GM12878 (cell line): ENCODE results near the gene DNAI2. TPM values are rescaled to one million over a fixed set of nuclear protein-coding genes. Genes with fewer than 3 reads are reported as not detected.
A peak's percentile ranks its signal among the peaks of the same experiment; 100 is the strongest.

Source experiments
- ATAC-seq: fragments of 200-7000 bp; cut with Tn5 transposase; 3 replicates; pipeline ENCODE4 v1.9.1; 2020; ENCODE audit warnings: mild to moderate bottlenecking, moderate library complexity
- BruUV-seq: library from RNA; stranded (reverse); fragments of 400-500 nt; replicated peaks from 2 replicates; lab custom pipeline; 2021; lab: Mats Ljungman, UMichigan
- CTCF ChIA-PET: fragments of 300-600 bp; sonication (Branson Sonifier 250); formaldehyde crosslinking; extraction: SDS; loops from one replicate; lab custom pipeline; 2021; ENCODE audit warnings: inconsistent platforms; lab: Yijun Ruan, JAX
- POLR2A ChIA-PET: fragments of 350-600 bp; formaldehyde crosslinking; extraction: SDS; loops from one replicate; lab custom pipeline; 2021; ENCODE audit warnings: inconsistent platforms; lab: Charles Lee
- RAD21 ChIA-PET: fragments of 300-600 bp; sonication (Branson Sonifier 250); formaldehyde crosslinking; loops from one replicate; lab custom pipeline; 2023; ENCODE audit warnings: antibody characterized with exemption; ENCODE audit not compliant: unreplicated experiment; lab: Charles Lee
- SMC1A ChIA-PET: fragments of 300-600 bp; sonication (Branson Sonifier 250); formaldehyde crosslinking; loops from one replicate; lab custom pipeline; 2023; ENCODE audit not compliant: unreplicated experiment, uncharacterized antibody; lab: Charles Lee
- DNase-seq: peaks from one replicate; pipeline ENCODE4 v3.0.0-alpha.2; 2011; ENCODE audit warnings: low read depth, low spot score
- FAIRE-seq: peaks from 3 replicates; lab custom pipeline; 2011; peaks lifted over from hg19 to GRCh38; lab: Jason Lieb, UNC
- H2AFZ ChIP-seq: 2 replicates; pipeline ENCODE4 v1.6.0; 2011; ENCODE audit warnings: low read depth, low read length, control low read depth; ENCODE audit not compliant: control insufficient read depth
- H3K27ac ChIP-seq: 2 replicates; pipeline ENCODE4 v1.5.1; 2011; ENCODE audit warnings: control low read depth; ENCODE audit not compliant: control insufficient read depth, insufficient read depth
- H3K27me3 ChIP-seq, 2 experiments: replicated peaks in 1 of 2; 2 replicates each; pipeline versions ENCODE4 v1.6.0 to v1.6.1; 2011; ENCODE audit warnings: low read length in 1 of 2; ENCODE audit not compliant: control insufficient read depth in 2 of 2, insufficient read depth in 2 of 2
- H3K36me3 ChIP-seq, 2 experiments: 2 replicates each; pipeline ENCODE4 v1.5.1; 2011; ENCODE audit warnings: low read length in 1 of 2; ENCODE audit not compliant: control insufficient read depth in 2 of 2, insufficient read depth in 2 of 2
- H3K4me1 ChIP-seq: 2 replicates; pipeline ENCODE4 v1.6.1; 2011; ENCODE audit warnings: mild to moderate bottlenecking, low read length, moderate library complexity, mixed read lengths; ENCODE audit not compliant: control insufficient read depth, insufficient read depth
- H3K4me2 ChIP-seq: 2 replicates; pipeline ENCODE4 v1.6.0; 2011; ENCODE audit warnings: control low read depth; ENCODE audit not compliant: control insufficient read depth, insufficient read depth
- H3K4me3 ChIP-seq: fragments of 200-600 bp; sonication (generic); 2 replicates; pipeline ENCODE4 v1.5.1; 2016
- H3K79me2 ChIP-seq: 2 replicates; pipeline ENCODE4 v1.6.0; 2011; ENCODE audit warnings: low read length; ENCODE audit not compliant: control insufficient read depth, insufficient read depth
- H3K9ac ChIP-seq: 2 replicates; pipeline ENCODE4 v1.8.0; 2011; ENCODE audit warnings: low read length, control low read depth, mixed read lengths; ENCODE audit not compliant: control insufficient read depth, insufficient read depth
- H3K9me3 ChIP-seq: replicated peaks from 3 replicates; pipeline ENCODE4 v1.5.1; 2011; ENCODE audit warnings: mild to moderate bottlenecking, low read length; ENCODE audit not compliant: control insufficient read depth, insufficient read depth
- H4K20me1 ChIP-seq: 2 replicates; pipeline ENCODE4 v1.6.0; 2011; ENCODE audit not compliant: control insufficient read depth, insufficient read depth
- CEBPB ChIP-seq, 2 experiments: fragments of 150-350 bp in 1 of 2; IDR thresholded peaks; 2 replicates each; pipeline ENCODE4 v1.6.1; 2012 to 2014; ENCODE audit warnings: low read depth in 2 of 2, low read length in 2 of 2, borderline replicate concordance in 1 of 2, inconsistent platforms in 1 of 2
- E2F4 ChIP-seq: IDR thresholded peaks from 2 replicates; pipeline ENCODE4 v1.6.1; 2012; ENCODE audit warnings: low read depth, low read length, improper control_type of control experiment
- ETV6 ChIP-seq, 2 experiments: fragments of 450-650 bp in 1 of 2; IDR thresholded peaks in 1 of 2; conservative IDR thresholded peaks in 1 of 2; 2 replicates each; pipeline ENCODE4 v1.6.1; 2014; ENCODE audit warnings: antibody characterized with exemption in 1 of 2, borderline replicate concordance in 1 of 2, low read depth in 1 of 2, mild to moderate bottlenecking in 1 of 2, moderate library complexity in 1 of 2
- GATAD2B ChIP-seq: fragments of 450-650 bp; conservative IDR thresholded peaks from 2 replicates; pipeline ENCODE4 v1.6.1; 2017; ENCODE audit warnings: low read depth, mild to moderate bottlenecking, moderate library complexity
- HDAC6 ChIP-seq: fragments of 200-600 bp; sonication (generic); IDR thresholded peaks from one replicate; pipeline ENCODE4 v1.8.0; 2017; ENCODE audit warnings: antibody characterized with exemption; ENCODE audit not compliant: unreplicated experiment
- KDM1A ChIP-seq: fragments of 200-600 bp; sonication (generic); IDR thresholded peaks from 2 replicates; pipeline ENCODE4 v1.6.1; 2016; ENCODE audit warnings: borderline replicate concordance
- MAX ChIP-seq: IDR thresholded peaks from 2 replicates; pipeline ENCODE4 v1.6.1; 2012; ENCODE audit warnings: low read depth, low read length, improper control_type of control experiment
- MTA2 ChIP-seq: fragments of 450-650 bp; IDR thresholded peaks from 2 replicates; pipeline ENCODE4 v1.6.1; 2016; ENCODE audit warnings: low read depth, mild to moderate bottlenecking, moderate library complexity
- POLR2A ChIP-seq: IDR thresholded peaks from 2 replicates; pipeline ENCODE4 v1.6.1; 2011; ENCODE audit warnings: low read depth, mild to moderate bottlenecking, low read length
- RFX5 ChIP-seq: IDR thresholded peaks from 2 replicates; pipeline ENCODE4 v1.6.1; 2011; ENCODE audit warnings: low read depth, low read length, improper control_type of control experiment
- RUNX3 ChIP-seq: IDR thresholded peaks from 2 replicates; pipeline ENCODE4 v1.6.1; 2012; ENCODE audit warnings: low read length, inconsistent platforms
- SIX5 ChIP-seq: IDR thresholded peaks from 2 replicates; pipeline ENCODE4 v1.6.1; 2011; ENCODE audit warnings: mild to moderate bottlenecking, low read depth, low read length, moderate library complexity; ENCODE audit not compliant: severe bottlenecking
- SREBF2 ChIP-seq: IDR thresholded peaks from 2 replicates; pipeline ENCODE4 v1.6.1; 2012; ENCODE audit warnings: mild to moderate bottlenecking, low read length
- TARDBP ChIP-seq: IDR thresholded peaks from 2 replicates; pipeline ENCODE4 v1.6.1; 2016; ENCODE audit warnings: borderline replicate concordance
- YBX1 ChIP-seq: fragments of 450-650 bp; IDR thresholded peaks from 2 replicates; pipeline ENCODE4 v1.6.1; 2016; ENCODE audit warnings: antibody characterized with exemption
- ZNF622 ChIP-seq: fragments of 450-650 bp; IDR thresholded peaks from 2 replicates; pipeline ENCODE4 v1.6.1; 2017; ENCODE audit warnings: mild to moderate bottlenecking, inconsistent platforms
- WGBS: methylation state at CpG from one replicate; pipeline ENCODE4 v1.1.6; 2016; ENCODE audit warnings: low lambda C conversion rate; ENCODE audit not compliant: insufficient replicate concordance, insufficient coverage; ENCODE audit errors: missing lambda C conversion rate; 5-methylcytosine and 5-hydroxymethylcytosine counted together
- in situ Hi-C: fragments of 300-500 bp; cut with MboI; formaldehyde crosslinking; loops from 9 replicates; pipeline ENCODE4 v1.14.3; 2018; ENCODE audit warnings: mixed read lengths
- intact Hi-C: fragments of 100-400 bp; cut with micrococcal nuclease; formaldehyde crosslinking; loops from one replicate; pipeline ENCODE4 v1.14.2; 2022; ENCODE audit not compliant: unreplicated experiment
- polyA plus RNA-seq, 11 experiments: library from polyadenylated mRNA; depleted of rRNA in 4 of 11; unstranded in 6 of 11; stranded (reverse) in 5 of 11; fragments of >200 nt; fragmentation: Nextera tagmentation in 4 of 11; fragmentation: Illumina TruSeq in 1 of 11; extraction: Ambion mirVana in 4 of 11; extraction: Trizol in 1 of 11; gene quantifications; 1 replicate in 1 of 11; 2 replicates in 10 of 11; pipeline versions ENCODE4 v1.2.1 to v1.2.3, GENCODE V29; 2011 to 2016; ENCODE audit warnings: inconsistent platforms in 2 of 11, missing spikeins in 2 of 11, low read depth in 1 of 11
- total RNA-seq, 4 experiments: library from RNA; depleted of rRNA in 3 of 4; stranded (reverse); fragments of >200 nt in 3 of 4; fragmentation: Illumina TruSeq in 1 of 4; extraction: Trizol in 1 of 4; gene quantifications; 2 replicates each; pipeline versions ENCODE4 v1.2.1 to v1.2.3, GENCODE V29; 2013 to 2021

The DNAI2 gene
- total and polyA plus RNA-seq, 10 of the 15 experiments (the other 5 are each of a cell fraction or from before 2014, with no cell fraction given) = 0.04 to 1.8 (median 0.13) TPM

DNA sequence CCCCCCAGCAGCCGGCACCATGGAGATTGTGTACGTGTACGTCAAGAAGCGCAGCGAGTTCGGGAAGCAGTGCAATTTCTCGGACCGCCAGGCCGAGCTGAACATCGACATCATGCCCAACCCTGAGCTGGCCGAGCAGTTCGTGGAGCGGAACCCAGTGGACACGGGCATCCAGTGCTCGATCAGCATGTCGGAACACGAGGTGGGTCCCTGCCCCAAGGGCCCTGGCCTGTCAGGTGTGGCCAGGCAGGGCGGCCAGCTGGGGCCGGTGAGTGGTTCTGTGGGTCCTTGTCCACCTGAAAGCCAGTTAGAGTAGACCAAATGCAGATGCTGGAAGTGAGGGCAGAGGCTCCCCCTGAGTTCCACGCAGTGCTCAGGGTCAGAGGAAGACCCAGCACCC is 7.8 kb downstream of the DNAI2 start:
- intact Hi-C loops (loop anchor here (5.0 kb wide), 1 partner anchor 69 kb away; the partner anchor contains the start of gene TTYH2), in situ Hi-C loops (loop anchor here (25.0 kb wide), 1 partner anchor 1869 kb away; no protein-coding TSS in a partner anchor)
- TF ChIP-seq ETV6 (conservative IDR thresholded peaks at IDR 0.05 in 1 of 2, IDR thresholded peaks at IDR 0.05 in 1 of 2; ENCODE audit: borderline replicate concordance in 1 of 2, low read depth in 1 of 2) (no peak), SREBF2 (no peak), MAX (no peak), RFX5 (no peak), KDM1A (no peak), ZNF622 (no peak), POLR2A (no peak), HDAC6 (no peak), CEBPB (IDR thresholded peaks at IDR 0.05; ENCODE audit: borderline replicate concordance in 1 of 2, low read depth in 2 of 2, low read length in 2 of 2) (no peak), YBX1 (no peak), MTA2 (no peak), GATAD2B (no peak), SIX5 (no peak), RUNX3 (no peak), E2F4 (no peak), TARDBP (no peak)
- ChIA-PET SMC1A (interaction anchor here (0.9 to 10.6 kb wide), 2 partner anchors 15 to 76 kb away, joined by 3 to 101 read pairs; no protein-coding TSS in a partner anchor), RAD21 (interaction anchor here (0.8 to 8.8 kb wide), 3 partner anchors 10 to 69 kb away, joined by 3 to 102 read pairs (median 10); partner anchors contain the start of gene TTYH2), POLR2A (no interaction called here), CTCF (interaction anchor here (0.6 to 3.5 kb wide), 9 partner anchors 12 to 715 kb away, joined by 3 to 18 read pairs (median 4); partner anchors contain the start of gene TTYH2)
- no TSS peak for BruUV-seq
- H3K27ac ChIP-seq = peak overlapping the region; percentile 68
- H3K4me2 ChIP-seq = no peak overlapping the region
- H2AFZ ChIP-seq = no peak overlapping the region
- H3K79me2 ChIP-seq = no peaks in the 10 kb centered on the region
- H3K36me3 ChIP-seq = no peaks in the 10 kb centered on the region
- 81% methylated on average over 17 of the region's 20 CpGs for WGBS
- ATAC-seq (no peak), FAIRE-seq (no peak), DNase-seq (no peak)
- no peak overlapping the region for H3K4me3 ChIP-seq
- no peak overlapping the region for H3K9ac ChIP-seq
- peaks cover 21% of the 10 kb centered on the region for H3K4me1 ChIP-seq
- no peaks in the 10 kb centered on the region; the same call in 2 of the 3 replicates for H3K9me3 ChIP-seq
- H4K20me1 ChIP-seq = no peaks in the 10 kb centered on the region
- no peaks in the 10 kb centered on the region for H3K27me3 ChIP-seq
